Measurements from ENCODE around the gene MAP2K5.

Gene MAP2K5

GRCh38 chr15:67781907-67782690 is 239.6 kb downstream of the MAP2K5 start:
- H3K4me3 ChIP-seq (ENCODE audit: low read depth, low read length): peak overlapping the region; percentile 26
- DNase-seq (ENCODE audit: low read depth): no peak
- no peak for TF ChIP-seq POLR2A (IDR thresholded peaks at IDR 0.05; ENCODE audit: extremely low read depth, insufficient read length)
- no peak for TF ChIP-seq MYC (IDR thresholded peaks at IDR 0.05; ENCODE audit: low read depth, low read length)
- TF ChIP-seq, protein P1, sequence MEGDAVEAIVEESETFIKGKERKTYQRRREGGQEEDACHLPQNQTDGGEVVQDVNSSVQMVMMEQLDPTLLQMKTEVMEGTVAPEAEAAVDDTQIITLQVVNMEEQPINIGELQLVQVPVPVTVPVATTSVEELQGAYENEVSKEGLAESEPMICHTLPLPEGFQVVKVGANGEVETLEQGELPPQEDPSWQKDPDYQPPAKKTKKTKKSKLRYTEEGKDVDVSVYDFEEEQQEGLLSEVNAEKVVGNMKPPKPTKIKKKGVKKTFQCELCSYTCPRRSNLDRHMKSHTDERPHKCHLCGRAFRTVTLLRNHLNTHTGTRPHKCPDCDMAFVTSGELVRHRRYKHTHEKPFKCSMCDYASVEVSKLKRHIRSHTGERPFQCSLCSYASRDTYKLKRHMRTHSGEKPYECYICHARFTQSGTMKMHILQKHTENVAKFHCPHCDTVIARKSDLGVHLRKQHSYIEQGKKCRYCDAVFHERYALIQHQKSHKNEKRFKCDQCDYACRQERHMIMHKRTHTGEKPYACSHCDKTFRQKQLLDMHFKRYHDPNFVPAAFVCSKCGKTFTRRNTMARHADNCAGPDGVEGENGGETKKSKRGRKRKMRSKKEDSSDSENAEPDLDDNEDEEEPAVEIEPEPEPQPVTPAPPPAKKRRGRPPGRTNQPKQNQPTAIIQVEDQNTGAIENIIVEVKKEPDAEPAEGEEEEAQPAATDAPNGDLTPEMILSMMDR (IDR thresholded peaks at IDR 0.05; ENCODE audit: low read depth, low read length): no peak
- no peak for TF ChIP-seq MAX (IDR thresholded peaks at IDR 0.05; ENCODE audit: low read depth, low read length)

- TF ChIP-seq POLR2A (IDR thresholded peaks at IDR 0.05; ENCODE audit: extremely low read depth, insufficient read length) (no peak), MYC (IDR thresholded peaks at IDR 0.05; ENCODE audit: low read depth, low read length) (no peak), MAX (IDR thresholded peaks at IDR 0.05; ENCODE audit: low read depth, low read length) (no peak)
- TF ChIP-seq, protein P1 (IDR thresholded peaks at IDR 0.05; ENCODE audit: low read depth, low read length): no peak
- DNase-seq (ENCODE audit: low read depth): peak; percentile 23
- H3K4me3 ChIP-seq (ENCODE audit: low read depth, low read length): peak overlapping the region; percentile 26
Measured at GRCh38 chr15:67782691-67782991, 240.1 kb downstream of the MAP2K5 start.

DNA sequence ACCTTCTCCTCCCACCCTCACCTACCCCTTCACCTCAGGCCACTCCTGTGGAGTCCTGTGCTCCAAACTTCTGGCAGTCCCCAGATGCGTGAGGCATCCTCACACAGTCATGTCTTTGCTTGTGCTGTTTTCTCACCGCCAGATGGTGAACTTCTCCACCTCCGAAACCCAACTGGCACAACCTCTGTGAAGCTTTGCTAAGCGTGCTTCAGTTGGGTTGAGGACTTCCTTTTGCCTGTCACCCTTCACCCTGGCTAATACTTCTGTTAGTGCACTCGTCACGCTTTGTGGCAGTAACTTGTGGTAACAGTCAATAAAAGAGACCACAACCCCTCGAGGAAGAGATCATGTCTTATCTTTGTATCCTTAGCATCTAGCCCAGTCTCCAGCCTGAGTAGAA is 240.8 kb downstream of the MAP2K5 start:
- H3K4me3 ChIP-seq (ENCODE audit: low read depth, low read length): peak overlapping the region; percentile 26

GRCh38 chr15:67784090-67784781 is 241.7 kb downstream of the MAP2K5 start:
- H3K4me3 ChIP-seq (ENCODE audit: low read depth, low read length): no peak overlapping the region
- peak; percentile 92 for DNase-seq (ENCODE audit: low read depth)
- TF ChIP-seq MYC (IDR thresholded peaks at IDR 0.05; ENCODE audit: low read depth, low read length) (peak; percentile 87), MAX (IDR thresholded peaks at IDR 0.05; ENCODE audit: low read depth, low read length) (peak; percentile 84), POLR2A (IDR thresholded peaks at IDR 0.05; ENCODE audit: extremely low read depth, insufficient read length) (no peak)
- TF ChIP-seq, protein P1 (IDR thresholded peaks at IDR 0.05; ENCODE audit: low read depth, low read length): no peak

More for the DNA sequence above, 240.8 kb downstream of the MAP2K5 start:
- peak; percentile 96 for DNase-seq (ENCODE audit: low read depth)
- TF ChIP-seq MYC (IDR thresholded peaks at IDR 0.05; ENCODE audit: low read depth, low read length) (peak; percentile 97), MAX (IDR thresholded peaks at IDR 0.05; ENCODE audit: low read depth, low read length) (peak; percentile 93), POLR2A (IDR thresholded peaks at IDR 0.05; ENCODE audit: extremely low read depth, insufficient read length) (no peak)
- TF ChIP-seq, protein P1 (IDR thresholded peaks at IDR 0.05; ENCODE audit: low read depth, low read length): peak; percentile 52

DNA sequence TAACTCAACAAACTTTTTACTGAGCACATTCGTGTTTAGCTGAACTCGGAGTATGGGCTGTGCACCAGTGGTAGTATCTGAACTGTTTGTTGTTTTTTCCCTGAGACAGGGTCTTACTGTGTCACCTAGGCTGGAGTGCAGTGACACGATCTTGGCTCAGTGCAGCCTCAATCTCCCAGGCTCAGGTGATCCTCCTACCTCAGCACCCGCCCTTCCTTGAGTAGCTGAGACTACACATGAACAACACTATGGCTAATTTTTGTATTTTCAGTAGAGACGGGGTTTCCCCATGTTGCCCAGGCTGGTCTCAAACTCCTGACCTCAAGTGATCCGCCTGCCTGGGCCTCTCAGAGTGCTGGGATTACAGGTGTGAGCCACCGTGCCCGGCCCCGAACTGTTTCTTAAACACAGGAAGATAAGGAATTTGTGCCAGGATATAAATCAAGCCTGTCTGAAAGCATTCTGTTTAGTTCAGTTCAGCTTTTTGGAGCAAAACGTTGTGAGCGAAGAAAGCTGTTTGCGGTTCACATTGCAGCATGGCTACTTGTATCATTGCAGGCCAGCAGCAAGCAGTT is 242.4 kb downstream of the MAP2K5 start:
- TF ChIP-seq POLR2A (IDR thresholded peaks at IDR 0.05; ENCODE audit: extremely low read depth, insufficient read length) (no peak), MYC (IDR thresholded peaks at IDR 0.05; ENCODE audit: low read depth, low read length) (no peak), MAX (IDR thresholded peaks at IDR 0.05; ENCODE audit: low read depth, low read length) (no peak)
- TF ChIP-seq, protein P1 (IDR thresholded peaks at IDR 0.05; ENCODE audit: low read depth, low read length): no peak
- no peak for DNase-seq (ENCODE audit: low read depth)
- H3K4me3 ChIP-seq (ENCODE audit: low read depth, low read length): no peak overlapping the region
